ACC112 (cell line): ENCODE results near the gene ATP6V1G1.
A peak's percentile ranks its signal among the peaks of the same experiment; 100 is the strongest.
"Not testable (repeated sequence)": the region's sequence is repeated elsewhere in the genome, so short reads cannot be mapped to it uniquely, and the experiment has no call there.

Experiments used
- H2AFZ ChIP-seq: fragments of 200-600 bp; sonication (generic); one replicate; pipeline ENCODE4 v1.6.0; 2017; ENCODE audit warnings: antibody characterized with exemption, low read length; ENCODE audit not compliant: unreplicated experiment
- H3K27ac ChIP-seq: fragments of 200-600 bp; sonication (generic); 2 replicates; pipeline ENCODE4 v1.5.1; 2014; ENCODE audit warnings: low read depth, mild to moderate bottlenecking, antibody characterized with exemption, low read length, moderate library complexity
- H3K27me3 ChIP-seq: fragments of 200-600 bp; sonication (generic); 2 replicates; pipeline ENCODE4 v1.6.1; 2014; ENCODE audit warnings: mild to moderate bottlenecking, antibody characterized with exemption, low read length, moderate library complexity, mixed read lengths; ENCODE audit not compliant: insufficient read depth
- H3K36me3 ChIP-seq: fragments of 200-600 bp; sonication (generic); 2 replicates; pipeline ENCODE4 v1.6.1; 2016; ENCODE audit warnings: mild to moderate bottlenecking, antibody characterized with exemption, low read length, moderate library complexity, mixed read lengths; ENCODE audit not compliant: insufficient read depth
- H3K4me1 ChIP-seq: fragments of 200-600 bp; sonication (generic); one replicate; pipeline ENCODE4 v1.6.1; 2016; ENCODE audit warnings: low read length, mixed read lengths; ENCODE audit not compliant: insufficient read depth, unreplicated experiment, control insufficient read depth
- H3K4me3 ChIP-seq: fragments of 200-600 bp; sonication (generic); 2 replicates; pipeline ENCODE4 v1.5.1; 2014; ENCODE audit warnings: mild to moderate bottlenecking, low read depth, low read length
- H3K79me2 ChIP-seq: fragments of 200-600 bp; sonication (generic); one replicate; pipeline ENCODE4 v1.6.0; 2016; ENCODE audit warnings: low read length; ENCODE audit not compliant: control insufficient read depth, unreplicated experiment, insufficient read depth

ATP6V1G1 gene

GRCh38 chr9:114580609-114581193 lies 6.9 kb upstream of the ATP6V1G1 start:
- no peaks in the 10 kb centered on the region for H3K36me3 ChIP-seq
- H2AFZ ChIP-seq, result no peak overlapping the region
- H3K27ac ChIP-seq, result no peak overlapping the region
- H3K4me3 ChIP-seq, result no peak overlapping the region
- H3K79me2 ChIP-seq, result no peaks in the 10 kb centered on the region
- H3K27me3 ChIP-seq, result no peaks in the 10 kb centered on the region
- H3K4me1 ChIP-seq, result no peaks in the 10 kb centered on the region

GRCh38 chr9:114583371-114584155 lies 4.0 kb upstream of the ATP6V1G1 start:
- peaks cover 10% of the 10 kb centered on the region for H3K79me2 ChIP-seq
- H3K4me3 ChIP-seq, result no peak overlapping the region
- H2AFZ ChIP-seq, result no peak overlapping the region
- H3K27ac ChIP-seq, result no peak overlapping the region
- no peaks in the 10 kb centered on the region for H3K27me3 ChIP-seq
- no peaks in the 10 kb centered on the region for H3K36me3 ChIP-seq
- no peaks in the 10 kb centered on the region for H3K4me1 ChIP-seq

GRCh38 chr9:114588210-114588609 lies 641 bp downstream of the ATP6V1G1 start:
- Histone ChIP-seq H3K79me2 (peaks cover 55% of the 10 kb centered on the region), H2AFZ (peak overlapping the region; percentile 48), H3K27me3 (no peaks in the 10 kb centered on the region), H3K4me3 (peak overlapping the region; percentile 94), H3K36me3 (peaks cover 7% of the 10 kb centered on the region), H3K4me1 (peaks cover 29% of the 10 kb centered on the region), H3K27ac (peak overlapping the region; percentile 70)

- peak overlapping the region; percentile 70; the same call in 1 of the 2 replicates for H3K27ac ChIP-seq
- peak overlapping the region; percentile 94 for H3K4me3 ChIP-seq
- peaks cover 62% of the 10 kb centered on the region for H3K79me2 ChIP-seq
- H3K36me3 ChIP-seq, result peaks cover 14% of the 10 kb centered on the region
- peaks cover 29% of the 10 kb centered on the region for H3K4me1 ChIP-seq
- H2AFZ ChIP-seq, result no peak overlapping the region
- H3K27me3 ChIP-seq, result no peaks in the 10 kb centered on the region
These were observed 1.3 kb downstream of the ATP6V1G1 start for GRCh38 chr9:114588651-114589526.

GRCh38 chr9:114590328-114590727 lies 2.8 kb downstream of the ATP6V1G1 start:
- Histone ChIP-seq H3K4me1 (peaks cover 29% of the 10 kb centered on the region), H3K27me3 (no peaks in the 10 kb centered on the region), H3K79me2 (peaks cover 75% of the 10 kb centered on the region), H3K27ac (no peak overlapping the region), H3K36me3 (peaks cover 22% of the 10 kb centered on the region), H2AFZ (no peak overlapping the region), H3K4me3 (no peak overlapping the region)

GRCh38 chr9:114591291-114591787 lies 3.8 kb downstream of the ATP6V1G1 start:
- H3K79me2 ChIP-seq, result peaks cover 78% of the 10 kb centered on the region
- no peak overlapping the region for H3K27ac ChIP-seq
- H3K4me1 ChIP-seq, result peaks cover 29% of the 10 kb centered on the region
- H3K4me3 ChIP-seq, result peak overlapping the region; percentile 38; the same call in 1 of the 2 replicates
- no peak overlapping the region for H2AFZ ChIP-seq
- no peaks in the 10 kb centered on the region for H3K27me3 ChIP-seq
- peaks cover 28% of the 10 kb centered on the region for H3K36me3 ChIP-seq

- no peak overlapping the region for H2AFZ ChIP-seq
- H3K36me3 ChIP-seq, result peaks cover 28% of the 10 kb centered on the region
- H3K27ac ChIP-seq, result peak overlapping the region; percentile 21; the same call in 1 of the 2 replicates
- H3K27me3 ChIP-seq, result no peaks in the 10 kb centered on the region
- peaks cover 29% of the 10 kb centered on the region for H3K4me1 ChIP-seq
- H3K4me3 ChIP-seq, result no peak overlapping the region
- peaks cover 78% of the 10 kb centered on the region for H3K79me2 ChIP-seq
These were observed 4.3 kb downstream of the ATP6V1G1 start for GRCh38 chr9:114591849-114592248.

- Histone ChIP-seq H3K27me3 (no peaks in the 10 kb centered on the region), H3K36me3 (peaks cover 30% of the 10 kb centered on the region), H3K79me2 (peaks cover 78% of the 10 kb centered on the region), H3K27ac (peak overlapping the region; percentile 21; the same call in 1 of the 2 replicates), H3K4me3 (no peak overlapping the region), H3K4me1 (peaks cover 29% of the 10 kb centered on the region), H2AFZ (no peak overlapping the region)
These were observed 4.8 kb downstream of the ATP6V1G1 start for GRCh38 chr9:114592356-114592755.

GRCh38 chr9:114594136-114594535 lies 6.6 kb downstream of the ATP6V1G1 start:
- H3K27ac ChIP-seq, result no peak overlapping the region
- H3K36me3 ChIP-seq, result peaks cover 47% of the 10 kb centered on the region
- no peak overlapping the region for H2AFZ ChIP-seq
- peaks cover 62% of the 10 kb centered on the region for H3K79me2 ChIP-seq
- H3K4me3 ChIP-seq, result no peak overlapping the region
- H3K27me3 ChIP-seq, result no peaks in the 10 kb centered on the region
- H3K4me1 ChIP-seq, result peaks cover 25% of the 10 kb centered on the region

GRCh38 chr9:114600502-114601248 lies 13.1 kb downstream of the ATP6V1G1 start:
- not testable (repeated sequence) for H3K4me3 ChIP-seq, H3K79me2 ChIP-seq, H3K27ac ChIP-seq, H2AFZ ChIP-seq, H3K4me1 ChIP-seq, H3K27me3 ChIP-seq
- H3K36me3 ChIP-seq, result peaks cover 42% of the 10 kb centered on the region
